Raji (cell line): ENCODE results near the gene NLRP6.

Source experiments
- POLR2A ChIP-seq: IDR thresholded peaks from 2 replicates; pipeline ENCODE4 v1.6.1; 2011; ENCODE audit warnings: low read depth, low read length, control low read depth; ENCODE audit not compliant: insufficient read depth

The NLRP6 gene

GRCh38 chr11:324156-324555 is 45.9 kb downstream of the NLRP6 start:
- no peak for TF ChIP-seq POLR2A

- TF ChIP-seq POLR2A, result no peak
Measured at GRCh38 chr11:325796-326591, 47.8 kb downstream of the NLRP6 start.

GRCh38 chr11:326592-326841 is 48.3 kb downstream of the NLRP6 start:
- TF ChIP-seq POLR2A, result no peak

GRCh38 chr11:326842-327580 is 48.8 kb downstream of the NLRP6 start:
- no peak for TF ChIP-seq POLR2A

- TF ChIP-seq POLR2A, result no peak
Measured at GRCh38 chr11:327581-327923, 49.3 kb downstream of the NLRP6 start.

GRCh38 chr11:328012-328411 is 49.8 kb downstream of the NLRP6 start:
- TF ChIP-seq POLR2A, result no peak

- no peak for TF ChIP-seq POLR2A
Measured at GRCh38 chr11:329886-330253, 51.7 kb downstream of the NLRP6 start.

GRCh38 chr11:330307-330693 is 52.1 kb downstream of the NLRP6 start:
- TF ChIP-seq POLR2A, result no peak

- no peak for TF ChIP-seq POLR2A
Measured at GRCh38 chr11:330694-331357, 52.6 kb downstream of the NLRP6 start.

GRCh38 chr11:331358-332060 is 53.3 kb downstream of the NLRP6 start:
- no peak for TF ChIP-seq POLR2A

- no peak for TF ChIP-seq POLR2A
Measured at GRCh38 chr11:332651-333480, 54.7 kb downstream of the NLRP6 start.

GRCh38 chr11:334264-334994 is 56.2 kb downstream of the NLRP6 start:
- TF ChIP-seq POLR2A, result no peak
